T-helper 1 cell treated with Interleukin-12 subunit alpha and Interleukin-12 subunit beta and Interleukin-4 antibody, amounts not matched to agents 30 μg/mL and 1 μg/mL, for 36 hours (primary cell): ENCODE results near the gene RAI1.

ENCODE experiments used
- H3K27ac Mint-ChIP-seq: one replicate; pipeline ENCODE4 v1.8.0; 2021; ENCODE audit warnings: mild to moderate bottlenecking, mixed read lengths
- H3K27me3 Mint-ChIP-seq: one replicate; pipeline ENCODE4 v1.8.0; 2021; ENCODE audit warnings: low read depth, mixed read lengths
- H3K36me3 Mint-ChIP-seq: one replicate; pipeline ENCODE4 v1.8.0; 2021; ENCODE audit warnings: low read depth, mixed read lengths
- H3K4me1 Mint-ChIP-seq: one replicate; pipeline ENCODE4 v1.8.0; 2021; ENCODE audit warnings: low read depth, mixed read lengths
- H3K4me3 Mint-ChIP-seq: one replicate; pipeline ENCODE4 v1.8.0; 2021; ENCODE audit warnings: mild to moderate bottlenecking, moderate library complexity, mixed read lengths
- H3K9me3 Mint-ChIP-seq: one replicate; pipeline ENCODE4 v1.8.0; 2021; ENCODE audit warnings: mixed read lengths

The RAI1 gene

GRCh38 chr17:17653343-17653742 is 27.9 kb upstream of the RAI1 start:
- Mint-ChIP-seq H3K9me3 (no peaks in the 10 kb centered on the region), H3K36me3 (no peaks in the 10 kb centered on the region), H3K4me3 (no peak overlapping the region), H3K4me1 (no peaks in the 10 kb centered on the region), H3K27me3 (no peaks in the 10 kb centered on the region), H3K27ac (no peak overlapping the region)

GRCh38 chr17:17659340-17659739 is 21.9 kb upstream of the RAI1 start:
- peaks cover 3% of the 10 kb centered on the region for H3K27me3 Mint-ChIP-seq
- no peaks in the 10 kb centered on the region for H3K36me3 Mint-ChIP-seq
- H3K9me3 Mint-ChIP-seq, result peaks cover 10% of the 10 kb centered on the region
- H3K4me3 Mint-ChIP-seq, result no peak overlapping the region
- H3K4me1 Mint-ChIP-seq, result peaks cover 7% of the 10 kb centered on the region
- H3K27ac Mint-ChIP-seq, result no peak overlapping the region

GRCh38 chr17:17661134-17661533 is 20.1 kb upstream of the RAI1 start:
- Mint-ChIP-seq H3K27me3 (peaks cover 3% of the 10 kb centered on the region), H3K36me3 (no peaks in the 10 kb centered on the region), H3K4me1 (peaks cover 7% of the 10 kb centered on the region), H3K4me3 (no peak overlapping the region), H3K27ac (no peak overlapping the region), H3K9me3 (peaks cover 10% of the 10 kb centered on the region)

- Mint-ChIP-seq H3K4me3 (no peak overlapping the region), H3K36me3 (no peaks in the 10 kb centered on the region), H3K27ac (no peak overlapping the region), H3K9me3 (peaks cover 10% of the 10 kb centered on the region), H3K27me3 (peaks cover 7% of the 10 kb centered on the region), H3K4me1 (peaks cover 7% of the 10 kb centered on the region)
These were observed 19.3 kb upstream of the RAI1 start for GRCh38 chr17:17661834-17662385.

GRCh38 chr17:17663160-17664063 is 17.8 kb upstream of the RAI1 start:
- peak overlapping the region; percentile 38 for H3K27ac Mint-ChIP-seq
- peak overlapping the region; percentile 16 for H3K4me3 Mint-ChIP-seq
- H3K4me1 Mint-ChIP-seq, result peaks cover 7% of the 10 kb centered on the region
- no peaks in the 10 kb centered on the region for H3K36me3 Mint-ChIP-seq
- H3K27me3 Mint-ChIP-seq, result peaks cover 7% of the 10 kb centered on the region
- H3K9me3 Mint-ChIP-seq, result peaks cover 10% of the 10 kb centered on the region

GRCh38 chr17:17664064-17664452 is 17.2 kb upstream of the RAI1 start:
- H3K4me3 Mint-ChIP-seq, result no peak overlapping the region
- peaks cover 7% of the 10 kb centered on the region for H3K27me3 Mint-ChIP-seq
- H3K27ac Mint-ChIP-seq, result no peak overlapping the region
- H3K36me3 Mint-ChIP-seq, result no peaks in the 10 kb centered on the region
- peaks cover 7% of the 10 kb centered on the region for H3K4me1 Mint-ChIP-seq
- peaks cover 6% of the 10 kb centered on the region for H3K9me3 Mint-ChIP-seq

GRCh38 chr17:17665255-17665654 is 16.0 kb upstream of the RAI1 start:
- no peak overlapping the region for H3K4me3 Mint-ChIP-seq
- peaks cover 9% of the 10 kb centered on the region for H3K4me1 Mint-ChIP-seq
- H3K36me3 Mint-ChIP-seq, result no peaks in the 10 kb centered on the region
- peaks cover 7% of the 10 kb centered on the region for H3K27me3 Mint-ChIP-seq
- H3K27ac Mint-ChIP-seq, result no peak overlapping the region
- no peaks in the 10 kb centered on the region for H3K9me3 Mint-ChIP-seq

- Mint-ChIP-seq H3K4me1 (peaks cover 9% of the 10 kb centered on the region), H3K4me3 (no peak overlapping the region), H3K27me3 (peaks cover 3% of the 10 kb centered on the region), H3K9me3 (no peaks in the 10 kb centered on the region), H3K27ac (no peak overlapping the region), H3K36me3 (no peaks in the 10 kb centered on the region)
These were observed 15.0 kb upstream of the RAI1 start for GRCh38 chr17:17666111-17666714.

- no peaks in the 10 kb centered on the region for H3K9me3 Mint-ChIP-seq
- no peak overlapping the region for H3K4me3 Mint-ChIP-seq
- H3K27me3 Mint-ChIP-seq, result peaks cover 3% of the 10 kb centered on the region
- H3K27ac Mint-ChIP-seq, result no peak overlapping the region
- no peaks in the 10 kb centered on the region for H3K36me3 Mint-ChIP-seq
- H3K4me1 Mint-ChIP-seq, result peaks cover 11% of the 10 kb centered on the region
These were observed 14.0 kb upstream of the RAI1 start for GRCh38 chr17:17667231-17667630.

- Mint-ChIP-seq H3K27me3 (peaks cover 3% of the 10 kb centered on the region), H3K4me3 (no peak overlapping the region), H3K9me3 (no peaks in the 10 kb centered on the region), H3K36me3 (no peaks in the 10 kb centered on the region), H3K27ac (no peak overlapping the region), H3K4me1 (peaks cover 17% of the 10 kb centered on the region)
These were observed 13.3 kb upstream of the RAI1 start for GRCh38 chr17:17667947-17668346.

- Mint-ChIP-seq H3K9me3 (no peaks in the 10 kb centered on the region), H3K4me3 (no peak overlapping the region), H3K4me1 (peaks cover 18% of the 10 kb centered on the region), H3K27me3 (peaks cover 7% of the 10 kb centered on the region), H3K27ac (no peak overlapping the region), H3K36me3 (no peaks in the 10 kb centered on the region)
These were observed 12.9 kb upstream of the RAI1 start for GRCh38 chr17:17668358-17668757.

- no peak overlapping the region for H3K27ac Mint-ChIP-seq
- H3K4me3 Mint-ChIP-seq, result no peak overlapping the region
- no peaks in the 10 kb centered on the region for H3K9me3 Mint-ChIP-seq
- peaks cover 14% of the 10 kb centered on the region for H3K4me1 Mint-ChIP-seq
- H3K36me3 Mint-ChIP-seq, result no peaks in the 10 kb centered on the region
- peaks cover 13% of the 10 kb centered on the region for H3K27me3 Mint-ChIP-seq
These were observed 12.3 kb upstream of the RAI1 start for GRCh38 chr17:17668775-17669579.

- Mint-ChIP-seq H3K27me3 (peaks cover 16% of the 10 kb centered on the region), H3K36me3 (no peaks in the 10 kb centered on the region), H3K4me3 (no peak overlapping the region), H3K9me3 (no peaks in the 10 kb centered on the region), H3K4me1 (peaks cover 14% of the 10 kb centered on the region), H3K27ac (no peak overlapping the region)
These were observed 11.6 kb upstream of the RAI1 start for GRCh38 chr17:17669580-17670235.

GRCh38 chr17:17670701-17671305 is 10.5 kb upstream of the RAI1 start:
- Mint-ChIP-seq H3K27ac (no peak overlapping the region), H3K4me3 (no peak overlapping the region), H3K36me3 (no peaks in the 10 kb centered on the region), H3K4me1 (peaks cover 21% of the 10 kb centered on the region), H3K27me3 (peaks cover 19% of the 10 kb centered on the region), H3K9me3 (no peaks in the 10 kb centered on the region)
